NB4 (cell line): ENCODE data around the gene C2CD2.

Experiments used
- CTCF ChIP-seq: IDR thresholded peaks from one replicate; pipeline ENCODE4 v1.5.1; 2012; ENCODE audit warnings: low read depth, low read length
- POLR2A ChIP-seq: IDR thresholded peaks from 2 replicates; pipeline ENCODE4 v1.6.1; 2011; ENCODE audit warnings: mild to moderate bottlenecking; ENCODE audit not compliant: insufficient read length; ENCODE audit errors: extremely low read depth

DNA sequence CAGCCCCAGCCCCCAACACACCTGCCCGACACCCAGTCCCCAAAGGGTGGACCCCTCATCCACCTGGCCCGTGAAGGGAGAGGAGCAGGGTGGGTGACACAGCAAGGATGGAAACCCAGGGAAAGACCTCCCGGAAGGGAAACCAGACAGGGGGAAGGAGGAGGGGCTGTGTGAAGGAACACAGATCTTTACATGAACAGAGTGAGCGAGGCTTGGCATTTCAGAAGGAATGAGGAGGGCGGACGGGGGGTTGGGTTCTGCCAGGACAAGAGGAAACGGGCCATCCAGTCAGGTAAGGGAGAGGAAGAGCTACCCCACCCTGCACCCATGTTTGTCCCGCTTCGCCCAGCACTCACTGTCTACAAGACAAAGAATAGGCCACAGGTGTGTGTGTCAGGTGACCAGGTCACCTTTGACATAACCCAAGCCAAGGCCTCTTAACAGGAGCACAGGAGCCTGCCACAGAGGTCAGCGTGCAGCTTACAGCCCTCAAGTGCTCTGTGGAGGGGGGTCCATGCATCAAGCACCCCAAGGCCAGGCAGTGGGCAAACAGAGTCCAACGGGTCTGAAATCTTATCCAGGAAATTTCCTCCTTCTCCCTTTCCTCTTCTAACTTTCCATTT is 56.7 kb downstream of the C2CD2 start:
- TF ChIP-seq POLR2A (no peak), CTCF (no peak)
